ENCODE data around the gene CCDC141.

CCDC141 gene

DNA sequence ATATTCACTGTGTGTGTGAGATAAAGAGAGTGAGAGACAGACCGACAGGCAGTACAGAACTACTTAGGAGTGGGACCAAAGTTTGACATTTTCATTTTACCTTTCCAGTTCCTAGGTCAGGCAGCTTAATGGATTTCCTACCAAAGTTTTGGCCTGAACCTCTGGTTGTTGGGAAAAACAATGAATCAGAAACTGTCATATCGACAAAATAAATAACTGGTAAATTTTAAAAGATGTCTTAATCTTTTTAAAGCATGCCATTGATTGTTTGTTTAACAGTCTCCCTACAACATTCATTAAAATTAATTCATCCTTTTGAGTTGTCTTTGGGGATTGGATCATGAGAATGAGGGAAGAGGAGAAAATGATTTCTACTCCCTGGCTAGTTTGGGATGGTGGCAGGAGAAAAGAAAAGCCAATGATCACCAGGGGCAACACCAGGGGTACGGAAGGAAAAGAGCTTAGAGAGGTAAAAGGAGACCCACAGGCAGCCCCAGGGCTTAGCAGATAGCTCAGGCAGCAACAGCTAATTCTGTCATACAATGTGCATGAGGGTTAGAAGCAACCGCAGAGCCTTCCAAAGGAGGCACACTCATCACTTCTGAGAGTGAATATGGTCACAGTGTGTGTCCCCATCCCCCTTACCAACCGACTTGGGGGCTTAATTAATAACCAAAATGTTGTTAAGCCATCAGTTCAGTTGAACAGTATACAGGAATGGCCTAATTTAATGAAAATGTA is 98.5 kb downstream of the CCDC141 start:
- TF ChIP-seq GATA3 (IDR thresholded peaks at IDR 0.05; ENCODE audit: low read depth, low read length) (no peak), GATA2 (IDR thresholded peaks at IDR 0.05; ENCODE audit: low read depth, low read length) (no peak)

DNA sequence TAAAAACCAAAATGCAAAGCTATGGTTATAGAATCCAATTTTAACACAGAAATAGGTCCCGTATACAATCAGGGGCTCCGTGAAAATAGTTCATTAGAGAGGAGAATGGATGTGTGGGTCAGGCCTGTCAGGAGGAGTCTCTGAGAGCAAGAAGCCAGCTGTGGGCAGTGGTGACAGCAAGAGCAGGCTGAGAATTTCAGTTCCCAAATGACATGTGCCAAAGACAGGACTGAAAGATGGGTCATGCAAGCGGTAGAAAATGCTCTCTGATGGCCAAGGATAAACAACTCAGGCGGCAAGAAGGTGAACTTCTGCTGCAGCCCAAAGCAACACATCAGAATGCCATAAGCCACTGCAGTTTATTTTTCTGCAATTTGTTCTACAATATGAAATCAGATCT is 100.4 kb downstream of the CCDC141 start:
- no peak for TF ChIP-seq GATA3 (IDR thresholded peaks at IDR 0.05; ENCODE audit: low read depth, low read length)
- no peak for TF ChIP-seq GATA2 (IDR thresholded peaks at IDR 0.05; ENCODE audit: low read depth, low read length)

DNA sequence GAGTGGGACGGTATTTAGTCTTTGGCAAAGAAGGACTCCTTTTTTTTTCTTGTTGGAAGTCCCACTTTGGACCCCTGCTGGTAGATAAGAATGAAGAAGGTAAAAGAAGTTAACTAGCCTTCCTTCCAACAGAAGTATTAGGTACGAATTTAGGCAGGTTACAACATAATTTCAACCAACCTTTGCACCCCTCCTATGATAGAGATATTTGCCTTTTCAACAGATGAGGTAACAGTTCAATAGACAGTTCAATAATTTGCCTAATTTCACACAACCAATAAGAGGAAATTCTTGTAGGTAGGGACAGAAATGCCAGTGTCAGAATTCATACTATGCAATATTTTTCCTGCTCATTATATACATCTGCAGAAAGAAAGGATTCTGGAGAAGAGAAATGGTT is 100.8 kb downstream of the CCDC141 start:
- no peak for TF ChIP-seq GATA3 (IDR thresholded peaks at IDR 0.05; ENCODE audit: low read depth, low read length)
- no peak for TF ChIP-seq GATA2 (IDR thresholded peaks at IDR 0.05; ENCODE audit: low read depth, low read length)

DNA sequence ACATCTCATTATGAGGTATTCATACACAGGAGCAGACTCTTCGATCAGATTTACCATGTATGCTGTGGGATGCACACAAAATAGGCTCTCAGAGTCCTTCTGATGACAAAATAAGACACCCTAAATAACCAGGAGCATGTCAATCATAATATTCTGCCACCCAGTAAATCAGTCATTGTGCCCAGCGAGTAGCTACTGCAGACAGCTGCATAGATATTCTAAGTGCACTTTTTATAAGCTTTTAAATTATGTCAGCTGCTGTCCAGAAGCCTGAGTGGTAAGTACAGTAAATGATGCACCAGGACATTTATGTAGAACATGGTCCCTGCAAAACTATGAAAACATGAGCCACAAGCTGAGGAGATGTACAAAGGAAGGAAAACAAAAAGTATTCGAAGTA is 102.9 kb downstream of the CCDC141 start:
- TF ChIP-seq GATA3 (IDR thresholded peaks at IDR 0.05; ENCODE audit: low read depth, low read length) (no peak), GATA2 (IDR thresholded peaks at IDR 0.05; ENCODE audit: low read depth, low read length) (no peak)

DNA sequence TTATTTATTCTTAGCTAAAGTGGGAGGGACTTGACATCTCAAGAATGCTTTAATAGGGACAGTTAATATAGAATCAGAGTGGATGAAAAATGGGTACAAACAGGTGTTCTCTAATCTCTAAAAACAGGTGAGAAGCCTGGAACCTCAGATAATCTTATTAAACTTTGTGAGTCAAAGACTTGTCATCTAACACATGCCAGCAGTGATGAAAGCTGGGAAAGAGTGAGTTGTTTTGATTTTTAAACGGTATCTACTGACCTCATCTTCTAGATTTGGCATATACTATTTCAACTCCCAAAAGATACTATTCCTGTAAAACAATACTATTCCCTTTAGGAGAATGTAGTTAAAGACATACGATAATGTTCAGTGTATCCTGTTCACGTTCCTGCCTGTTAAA is 103.4 kb downstream of the CCDC141 start:
- TF ChIP-seq GATA2 (IDR thresholded peaks at IDR 0.05; ENCODE audit: low read depth, low read length) = no peak
- TF ChIP-seq GATA3 (IDR thresholded peaks at IDR 0.05; ENCODE audit: low read depth, low read length) = no peak

DNA sequence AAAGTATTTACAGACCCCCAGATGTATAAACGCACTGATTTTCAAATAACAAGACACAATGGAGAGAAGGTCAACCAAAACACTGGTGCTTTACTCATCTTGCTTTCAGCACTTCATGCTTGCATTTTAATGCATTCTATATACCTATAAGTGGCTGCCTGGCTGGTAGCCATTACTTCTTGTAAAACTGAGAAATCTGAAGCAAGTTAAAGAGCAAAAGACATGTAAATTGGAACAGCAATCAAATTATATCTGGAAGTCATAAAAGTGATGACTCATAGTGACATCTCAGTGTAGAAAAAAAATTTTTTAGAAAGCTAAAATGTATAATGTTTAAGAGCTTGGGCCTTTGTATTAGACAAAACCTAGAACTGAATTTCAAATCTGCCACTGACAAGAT is 106.2 kb downstream of the CCDC141 start:
- TF ChIP-seq GATA3 (IDR thresholded peaks at IDR 0.05; ENCODE audit: low read depth, low read length) (no peak), GATA2 (IDR thresholded peaks at IDR 0.05; ENCODE audit: low read depth, low read length) (no peak)

DNA sequence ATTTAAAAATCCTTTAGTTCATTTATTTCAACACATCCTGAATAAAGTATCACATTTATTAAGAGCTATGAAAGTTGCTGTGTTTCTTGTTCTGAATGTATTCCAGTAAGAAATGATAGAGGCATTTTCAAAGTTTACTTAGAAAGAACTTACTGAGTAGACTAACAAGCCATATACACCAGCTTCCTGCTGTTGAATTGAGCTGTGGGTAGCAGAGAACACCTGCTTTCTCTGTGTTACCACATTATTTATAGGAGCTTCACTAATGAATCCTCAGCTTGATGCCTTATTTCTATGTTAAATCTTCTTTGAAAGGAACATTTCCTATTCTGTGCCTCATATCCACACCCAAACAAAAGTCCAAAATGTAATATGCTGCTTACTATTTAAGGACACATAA is 115.4 kb downstream of the CCDC141 start:
- TF ChIP-seq GATA2 (IDR thresholded peaks at IDR 0.05; ENCODE audit: low read depth, low read length) (no peak), GATA3 (IDR thresholded peaks at IDR 0.05; ENCODE audit: low read depth, low read length) (no peak)

DNA sequence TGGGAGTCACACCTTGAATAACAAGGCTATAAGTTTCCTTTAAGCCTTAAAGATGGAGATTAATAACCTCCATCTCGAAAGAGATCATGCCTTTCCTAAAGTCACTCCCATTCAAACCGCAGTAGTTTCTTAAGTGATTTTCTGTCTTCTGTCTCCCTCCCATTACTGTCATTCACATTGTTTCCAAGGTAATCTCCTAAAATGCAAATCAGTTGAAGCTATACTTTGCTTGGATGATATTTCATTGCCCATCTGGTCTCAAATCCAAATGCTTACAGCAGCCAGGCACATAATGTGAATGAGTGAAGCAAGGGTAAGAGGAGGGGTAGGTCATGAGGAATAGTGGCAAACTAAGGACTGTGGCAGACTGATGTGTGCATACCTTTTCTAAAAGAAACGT is 116.4 kb downstream of the CCDC141 start:
- no peak for TF ChIP-seq GATA3 (IDR thresholded peaks at IDR 0.05; ENCODE audit: low read depth, low read length)
- no peak for TF ChIP-seq GATA2 (IDR thresholded peaks at IDR 0.05; ENCODE audit: low read depth, low read length)

DNA sequence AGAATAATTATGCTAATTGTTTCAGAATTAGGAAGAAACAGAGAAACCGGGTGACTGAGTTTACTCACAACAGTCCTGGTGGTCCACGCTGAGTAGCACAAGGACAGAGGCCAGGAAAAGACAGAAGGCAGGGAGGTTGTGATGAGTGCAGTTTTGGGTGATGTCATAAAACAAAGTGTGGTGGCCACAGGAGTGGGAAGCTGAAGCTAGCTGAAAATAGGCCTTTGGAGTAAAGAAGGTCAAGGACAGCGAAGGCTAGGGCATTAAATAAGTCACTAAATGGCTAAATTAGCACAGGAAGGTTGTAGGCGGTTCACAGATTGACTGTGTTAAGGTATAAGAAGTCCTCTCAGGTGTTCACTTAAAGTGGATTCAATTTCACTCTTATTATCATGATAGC is 121.9 kb downstream of the CCDC141 start:
- no peak for TF ChIP-seq GATA3 (IDR thresholded peaks at IDR 0.05; ENCODE audit: low read depth, low read length)
- TF ChIP-seq GATA2 (IDR thresholded peaks at IDR 0.05; ENCODE audit: low read depth, low read length) = no peak

DNA sequence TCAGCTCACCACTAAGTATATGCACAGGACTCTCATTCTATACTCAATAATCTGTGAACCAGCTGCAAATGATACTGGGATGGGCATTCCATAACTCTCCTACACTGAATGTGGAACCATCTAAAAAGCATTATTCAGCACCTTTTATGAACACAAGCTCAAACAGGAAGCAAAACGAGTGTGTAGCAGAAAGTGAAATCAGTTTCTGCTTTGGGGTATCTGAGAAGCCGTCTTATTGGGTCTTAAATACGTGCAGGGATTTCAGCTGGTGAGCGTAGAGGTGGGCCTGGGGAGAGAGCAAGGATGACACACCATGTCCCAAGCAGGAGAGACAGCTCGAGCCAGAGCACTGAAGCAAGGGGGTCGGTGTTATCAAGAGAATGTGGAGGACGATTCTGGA is 122.8 kb downstream of the CCDC141 start:
- TF ChIP-seq GATA2 (IDR thresholded peaks at IDR 0.05; ENCODE audit: low read depth, low read length) = no peak
- no peak for TF ChIP-seq GATA3 (IDR thresholded peaks at IDR 0.05; ENCODE audit: low read depth, low read length)

DNA sequence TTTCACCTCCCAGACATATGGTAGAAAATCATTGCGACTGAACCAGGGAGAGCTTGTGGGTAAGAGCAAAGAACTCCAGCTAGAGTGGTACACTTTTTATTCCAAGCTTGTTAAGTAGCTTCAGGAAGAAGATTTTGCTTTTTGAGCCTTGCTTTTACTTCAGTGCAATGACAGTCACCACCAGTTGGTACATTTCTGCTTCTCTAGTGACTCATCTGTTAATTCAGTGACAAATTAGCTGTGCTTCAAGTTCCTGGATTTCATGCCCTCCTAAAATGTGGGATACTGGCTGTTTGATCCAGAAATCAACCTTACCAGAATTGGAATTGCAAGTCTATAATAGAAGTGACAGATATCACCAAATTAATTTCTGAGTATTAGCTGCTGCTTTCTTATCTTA is 125.1 kb downstream of the CCDC141 start:
- TF ChIP-seq GATA3 (IDR thresholded peaks at IDR 0.05; ENCODE audit: low read depth, low read length) = no peak
- TF ChIP-seq GATA2 (IDR thresholded peaks at IDR 0.05; ENCODE audit: low read depth, low read length) = no peak

DNA sequence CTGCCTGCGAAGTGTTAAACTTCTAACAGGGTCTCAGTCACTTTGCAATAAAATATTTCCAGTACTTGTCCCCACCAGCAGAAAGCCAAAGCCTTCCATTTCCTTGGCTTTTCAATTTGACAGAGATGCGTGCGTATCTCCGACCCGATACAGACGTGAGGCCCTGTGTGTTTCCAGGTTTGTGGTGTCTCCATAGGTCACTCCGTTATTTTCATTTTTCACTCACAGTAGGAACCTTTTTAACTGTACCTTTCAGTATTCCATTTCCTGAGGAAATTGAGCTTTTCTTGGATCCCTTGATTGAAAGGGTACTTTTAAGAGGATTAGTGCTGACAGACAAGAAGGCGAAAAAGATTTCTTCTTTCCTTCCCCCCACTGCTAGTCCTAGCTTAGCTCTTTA is 126.4 kb downstream of the CCDC141 start:
- no peak for TF ChIP-seq GATA2 (IDR thresholded peaks at IDR 0.05; ENCODE audit: low read depth, low read length)
- TF ChIP-seq GATA3 (IDR thresholded peaks at IDR 0.05; ENCODE audit: low read depth, low read length) = no peak

DNA sequence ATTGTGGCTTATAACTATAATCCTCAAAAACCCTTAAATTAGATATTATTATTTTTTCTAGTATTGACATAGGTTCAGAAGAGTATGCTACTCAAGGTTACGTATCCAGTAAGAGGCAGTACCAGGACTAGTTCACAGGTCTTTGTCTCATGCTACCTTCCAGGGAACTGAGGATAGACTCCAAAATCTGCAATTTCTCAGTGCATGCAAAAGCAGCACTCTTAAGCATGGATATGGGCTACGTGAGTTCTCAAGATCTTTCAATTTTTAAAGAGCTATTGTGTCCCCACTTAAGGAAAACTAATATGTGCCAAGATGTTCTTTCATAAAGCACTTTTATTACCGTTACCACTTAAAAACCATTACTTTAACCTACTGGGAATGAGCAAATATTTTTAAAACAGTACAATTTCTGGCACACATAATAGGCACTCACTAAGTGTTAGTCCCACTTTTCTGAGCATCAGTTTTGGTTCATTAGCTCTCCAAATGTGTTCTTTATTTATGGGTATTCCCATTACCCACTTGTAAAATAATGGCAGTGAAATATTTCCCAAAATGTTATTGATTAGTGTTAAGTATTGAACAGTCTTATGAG is 128.9 kb downstream of the CCDC141 start:
- TF ChIP-seq GATA3 (IDR thresholded peaks at IDR 0.05; ENCODE audit: low read depth, low read length) (no peak), GATA2 (IDR thresholded peaks at IDR 0.05; ENCODE audit: low read depth, low read length) (no peak)

DNA sequence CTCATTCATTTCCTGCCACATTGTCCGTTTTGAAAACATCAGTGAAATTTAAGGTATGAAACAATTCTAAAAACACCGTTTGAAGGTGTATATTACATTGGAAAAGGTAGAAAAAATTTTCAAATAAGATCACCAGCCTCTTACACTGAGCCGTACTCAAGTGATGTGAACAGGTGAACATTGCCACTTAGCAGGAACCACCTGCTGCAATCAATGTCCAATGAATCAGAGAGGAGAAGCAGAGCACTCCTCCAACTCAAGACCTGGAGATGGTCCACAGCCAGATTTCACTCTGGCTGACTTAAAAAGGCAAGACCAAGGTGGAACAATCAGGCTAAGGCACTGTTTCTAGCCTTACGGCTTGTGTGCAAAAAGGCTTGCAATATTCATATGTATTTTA is 132.4 kb downstream of the CCDC141 start:
- no peak for TF ChIP-seq GATA2 (IDR thresholded peaks at IDR 0.05; ENCODE audit: low read depth, low read length)
- TF ChIP-seq GATA3 (IDR thresholded peaks at IDR 0.05; ENCODE audit: low read depth, low read length) = no peak

DNA sequence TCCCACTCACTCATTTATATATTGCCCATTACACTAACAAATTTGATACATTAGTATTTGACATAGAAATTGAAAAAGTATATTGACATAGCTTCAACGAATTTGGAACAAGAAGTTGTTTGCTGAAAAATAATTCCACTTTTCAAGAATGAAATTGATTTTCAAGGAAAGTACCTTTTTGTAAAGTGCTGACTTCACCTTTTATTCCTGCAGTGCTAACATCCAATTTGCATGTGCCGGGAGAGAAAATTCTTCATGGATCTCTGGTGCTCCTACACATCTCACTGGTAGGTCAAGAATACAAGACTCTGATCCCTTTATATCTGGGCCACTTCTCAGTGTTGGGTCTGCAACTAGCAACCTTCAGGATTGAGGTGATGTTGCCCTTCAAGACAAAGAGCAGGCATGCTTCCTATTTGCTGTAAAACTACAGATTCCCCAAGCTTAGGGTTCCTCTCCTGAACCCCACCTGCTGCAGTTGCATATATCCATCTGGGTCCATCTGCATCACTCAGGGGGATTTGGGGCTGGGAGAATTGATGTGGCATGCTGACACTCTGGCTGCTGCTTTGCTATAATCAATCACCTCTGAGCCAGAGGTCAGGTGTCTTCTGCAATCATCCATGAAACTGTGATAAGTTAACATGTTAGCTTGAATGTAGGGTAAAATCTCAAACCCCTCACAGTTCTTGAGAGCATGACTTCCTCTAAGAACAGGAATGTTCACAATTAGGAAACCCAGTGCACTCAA is 134.3 kb downstream of the CCDC141 start:
- no peak for TF ChIP-seq GATA3 (IDR thresholded peaks at IDR 0.05; ENCODE audit: low read depth, low read length)
- TF ChIP-seq GATA2 (IDR thresholded peaks at IDR 0.05; ENCODE audit: low read depth, low read length) = no peak

All from SH-SY5Y (cell line).